ENCODE measurements around the gene NTSR1.

- TF ChIP-seq SP1 (IDR thresholded peaks at IDR 0.05; ENCODE audit: low read depth, low read length) (no peak), CTCF (IDR thresholded peaks at IDR 0.05; ENCODE audit: control extremely low read depth in 1 of 3, insufficient read depth in 1 of 3, low read depth in 1 of 3, low read length in 3 of 3) (no peak), USF2 (IDR thresholded peaks at IDR 0.05; ENCODE audit: low read length) (no peak), ZNF274 (IDR thresholded peaks at IDR 0.05; ENCODE audit: borderline replicate concordance, extremely low read depth, low read length) (no peak), EZH2 (IDR thresholded peaks at IDR 0.05; ENCODE audit: low read depth, low read length, severe bottlenecking) (no peak), ATF2 (IDR thresholded peaks at IDR 0.05; ENCODE audit: low read length) (no peak), YY1 (IDR thresholded peaks at IDR 0.05; ENCODE audit: low read depth, low read length) (no peak), TEAD4 (IDR thresholded peaks at IDR 0.05; ENCODE audit: low read depth, low read length) (no peak), POLR2A (IDR thresholded peaks at IDR 0.05; ENCODE audit: control extremely low read depth in 1 of 2, low read depth in 2 of 2, low read length in 2 of 2) (no peak), CEBPB (IDR thresholded peaks at IDR 0.05; ENCODE audit: low read depth, low read length) (no peak), MAX (IDR thresholded peaks at IDR 0.05) (no peak), SIRT6 (IDR thresholded peaks at IDR 0.05; ENCODE audit: low read length) (no peak)
Measured at GRCh38 chr20:62688855-62689460, 19.7 kb upstream of the NTSR1 start.
